Measurements from ENCODE around the gene SLC29A3.

Gene SLC29A3

GRCh38 chr10:71308985-71309384 is 10.1 kb upstream of the SLC29A3 start:
- no peak overlapping the region for H3K4me3 ChIP-seq (ENCODE audit: low read depth, low read length)
- no peak for TF ChIP-seq CTCF (IDR thresholded peaks at IDR 0.05; ENCODE audit: borderline replicate concordance, insufficient read depth, low read depth, low read length)

- H3K4me3 ChIP-seq (ENCODE audit: low read depth, low read length): no peak overlapping the region
- no peak for TF ChIP-seq CTCF (IDR thresholded peaks at IDR 0.05; ENCODE audit: borderline replicate concordance, insufficient read depth, low read depth, low read length)
These were observed 9.1 kb upstream of the SLC29A3 start for GRCh38 chr10:71309919-71310318.

GRCh38 chr10:71312220-71312619 is 6.8 kb upstream of the SLC29A3 start:
- H3K4me3 ChIP-seq (ENCODE audit: low read depth, low read length): no peak overlapping the region
- TF ChIP-seq CTCF (IDR thresholded peaks at IDR 0.05; ENCODE audit: borderline replicate concordance, insufficient read depth, low read depth, low read length): no peak

GRCh38 chr10:71312811-71313789 is 6.0 kb upstream of the SLC29A3 start:
- no peak overlapping the region for H3K4me3 ChIP-seq (ENCODE audit: low read depth, low read length)
- TF ChIP-seq CTCF (IDR thresholded peaks at IDR 0.05; ENCODE audit: borderline replicate concordance, insufficient read depth, low read depth, low read length): no peak

- TF ChIP-seq CTCF (IDR thresholded peaks at IDR 0.05; ENCODE audit: borderline replicate concordance, insufficient read depth, low read depth, low read length): peak; percentile 85
- H3K4me3 ChIP-seq (ENCODE audit: low read depth, low read length): no peak overlapping the region
These were observed 4.9 kb upstream of the SLC29A3 start for GRCh38 chr10:71314028-71314693.

GRCh38 chr10:71314694-71315225 is 4.3 kb upstream of the SLC29A3 start:
- TF ChIP-seq CTCF (IDR thresholded peaks at IDR 0.05; ENCODE audit: borderline replicate concordance, insufficient read depth, low read depth, low read length): no peak
- no peak overlapping the region for H3K4me3 ChIP-seq (ENCODE audit: low read depth, low read length)

Measured in GM12875 (cell line).